Measurements from ENCODE around the gene NFAM1. TPM values are rescaled to one million over a fixed set of nuclear protein-coding genes. Genes with fewer than 3 reads are reported as not detected.
A peak's percentile ranks its signal among the peaks of the same experiment; 100 is the strongest.

The NFAM1 gene
- total RNA-seq, 1 donor from 2014 or later: 0.53 TPM

DNA sequence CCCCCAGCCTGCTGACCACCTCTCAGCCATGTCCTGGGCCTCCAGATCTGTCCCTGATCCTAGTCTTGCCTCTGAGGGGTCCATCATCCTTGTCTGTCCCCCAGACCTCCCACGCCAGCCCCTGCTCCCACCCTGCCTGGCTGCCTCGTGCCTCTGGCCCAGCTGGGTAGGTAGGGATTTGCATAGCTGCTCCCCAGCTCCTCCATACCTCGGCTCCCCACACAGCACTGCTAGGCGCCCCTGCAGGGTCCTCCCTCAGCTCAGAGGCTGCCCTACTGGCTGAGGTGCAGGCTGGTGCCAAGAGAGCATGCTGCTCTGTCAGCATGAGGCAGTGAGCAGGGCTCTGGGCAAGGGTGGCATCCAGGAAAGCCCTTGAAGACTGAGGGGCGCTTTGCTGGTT, 47.7 kb downstream of the NFAM1 start:
- Mint-ChIP-seq H3K36me3 (no peaks in the 10 kb centered on the region), H3K27me3 (no peaks in the 10 kb centered on the region), H3K4me1 (ENCODE audit: unreplicated experiment) (peaks cover 13% of the 10 kb centered on the region), H3K27ac (no peak overlapping the region), H3K4me3 (no peak overlapping the region), H3K9me3 (no peaks in the 10 kb centered on the region)
- TF ChIP-seq, protein P1, sequence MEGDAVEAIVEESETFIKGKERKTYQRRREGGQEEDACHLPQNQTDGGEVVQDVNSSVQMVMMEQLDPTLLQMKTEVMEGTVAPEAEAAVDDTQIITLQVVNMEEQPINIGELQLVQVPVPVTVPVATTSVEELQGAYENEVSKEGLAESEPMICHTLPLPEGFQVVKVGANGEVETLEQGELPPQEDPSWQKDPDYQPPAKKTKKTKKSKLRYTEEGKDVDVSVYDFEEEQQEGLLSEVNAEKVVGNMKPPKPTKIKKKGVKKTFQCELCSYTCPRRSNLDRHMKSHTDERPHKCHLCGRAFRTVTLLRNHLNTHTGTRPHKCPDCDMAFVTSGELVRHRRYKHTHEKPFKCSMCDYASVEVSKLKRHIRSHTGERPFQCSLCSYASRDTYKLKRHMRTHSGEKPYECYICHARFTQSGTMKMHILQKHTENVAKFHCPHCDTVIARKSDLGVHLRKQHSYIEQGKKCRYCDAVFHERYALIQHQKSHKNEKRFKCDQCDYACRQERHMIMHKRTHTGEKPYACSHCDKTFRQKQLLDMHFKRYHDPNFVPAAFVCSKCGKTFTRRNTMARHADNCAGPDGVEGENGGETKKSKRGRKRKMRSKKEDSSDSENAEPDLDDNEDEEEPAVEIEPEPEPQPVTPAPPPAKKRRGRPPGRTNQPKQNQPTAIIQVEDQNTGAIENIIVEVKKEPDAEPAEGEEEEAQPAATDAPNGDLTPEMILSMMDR (conservative IDR thresholded peaks at IDR 0.05): no peak
- DNase-seq (ENCODE audit: extremely low spot score, unreplicated experiment): no peak

DNA sequence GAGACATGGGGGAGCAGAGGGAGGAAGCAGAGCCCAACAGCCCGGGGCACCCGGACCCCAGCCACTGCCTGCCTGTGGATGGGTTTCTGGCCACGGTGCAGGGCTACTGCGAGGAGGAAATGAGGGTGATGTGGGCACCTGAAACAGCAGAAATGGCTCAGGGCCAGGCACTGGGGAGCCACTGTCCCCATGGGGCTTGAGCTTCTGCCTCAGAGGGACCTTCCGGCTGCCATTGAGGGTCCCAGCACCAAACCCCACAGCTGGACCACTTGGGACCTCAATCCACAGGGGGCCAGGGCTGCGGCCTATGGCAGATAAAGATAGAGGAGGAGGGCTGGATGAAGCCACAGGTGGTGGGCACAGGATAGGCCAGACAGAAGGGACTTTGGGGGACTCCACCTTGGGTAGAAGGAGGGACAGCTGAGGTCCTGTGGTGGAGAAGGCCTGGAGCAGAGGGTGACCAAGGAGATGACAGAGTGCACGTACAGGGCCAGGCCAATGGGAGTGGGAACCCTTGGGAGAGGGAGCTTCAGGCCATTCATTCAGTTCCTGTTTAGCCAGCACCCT, 48.3 kb downstream of the NFAM1 start:
- Mint-ChIP-seq H3K4me1 (ENCODE audit: unreplicated experiment) (peaks cover 13% of the 10 kb centered on the region), H3K27ac (no peak overlapping the region), H3K36me3 (no peaks in the 10 kb centered on the region), H3K4me3 (no peak overlapping the region), H3K27me3 (no peaks in the 10 kb centered on the region), H3K9me3 (no peaks in the 10 kb centered on the region)
- TF ChIP-seq, protein P1 (conservative IDR thresholded peaks at IDR 0.05): no peak
- no peak for DNase-seq (ENCODE audit: extremely low spot score, unreplicated experiment)

DNA sequence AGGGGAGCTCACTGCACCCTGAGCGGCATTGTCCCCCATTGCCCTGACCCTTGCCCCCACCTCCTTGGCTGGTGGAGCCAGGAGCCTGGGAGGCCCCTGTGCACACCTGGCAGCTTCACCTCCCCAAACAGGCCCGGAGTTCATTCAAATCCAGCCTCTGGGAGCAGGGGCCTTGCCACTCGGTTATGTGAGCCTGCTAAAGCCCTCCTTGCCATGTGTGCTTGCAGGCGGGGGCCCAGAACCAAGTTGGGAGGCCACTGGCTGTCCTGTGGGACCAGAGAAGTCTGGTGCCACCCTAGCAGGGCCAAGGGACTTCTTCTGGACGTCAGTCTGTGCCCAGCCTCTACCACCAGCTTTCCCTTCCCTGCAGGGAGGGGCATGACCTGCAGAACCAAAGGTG, 48.9 kb downstream of the NFAM1 start:
- Mint-ChIP-seq H3K4me1 (ENCODE audit: unreplicated experiment) (peaks cover 13% of the 10 kb centered on the region), H3K9me3 (no peaks in the 10 kb centered on the region), H3K27ac (no peak overlapping the region), H3K27me3 (no peaks in the 10 kb centered on the region), H3K36me3 (no peaks in the 10 kb centered on the region), H3K4me3 (no peak overlapping the region)
- TF ChIP-seq, protein P1 (conservative IDR thresholded peaks at IDR 0.05): no peak
- DNase-seq (ENCODE audit: extremely low spot score, unreplicated experiment): no peak

DNA sequence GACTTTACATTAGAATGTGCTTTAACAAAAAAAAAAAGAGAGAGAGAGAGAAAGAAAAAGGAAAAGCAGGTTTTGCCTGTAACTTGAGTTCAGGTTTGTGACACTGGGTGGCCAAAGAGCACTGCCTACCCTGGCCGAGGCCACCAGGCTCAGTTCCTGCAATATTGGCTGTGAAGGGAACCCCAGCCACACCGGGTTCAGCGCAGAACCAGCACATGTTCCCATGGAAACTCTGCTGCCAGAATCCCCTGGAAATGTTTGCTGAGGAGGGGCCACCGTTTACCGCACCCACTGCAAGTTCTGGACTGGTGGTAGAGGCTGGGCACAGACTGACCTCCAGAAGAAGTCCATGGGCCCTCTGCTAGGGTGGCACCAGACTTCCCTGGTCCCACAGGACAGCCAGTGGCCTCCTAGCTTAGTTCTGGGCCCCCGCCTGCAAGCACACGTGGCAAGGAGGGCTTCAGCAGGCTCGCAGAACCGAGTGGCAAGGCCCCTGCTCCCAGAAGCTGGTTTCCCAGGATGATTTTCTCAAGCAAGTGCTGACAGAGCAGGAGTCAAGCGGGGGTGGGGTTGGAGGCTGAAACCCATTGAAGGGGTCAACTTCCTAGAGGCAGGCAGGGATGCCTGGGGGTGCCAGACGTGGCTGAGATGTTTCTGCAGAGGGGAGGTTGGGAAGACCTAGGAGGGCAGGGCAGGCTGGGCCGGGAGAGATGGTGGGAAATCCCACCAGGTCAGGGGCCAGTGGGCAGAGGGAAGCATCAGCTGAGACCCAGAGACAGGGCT, 51.2 kb downstream of the NFAM1 start:
- peak overlapping the region; percentile 2 for H3K27ac Mint-ChIP-seq
- H3K27me3 Mint-ChIP-seq: no peaks in the 10 kb centered on the region
- H3K4me1 Mint-ChIP-seq (ENCODE audit: unreplicated experiment): peaks cover 27% of the 10 kb centered on the region
- no peak for DNase-seq (ENCODE audit: extremely low spot score, unreplicated experiment)
- H3K4me3 Mint-ChIP-seq: peak overlapping the region; percentile 20
- H3K36me3 Mint-ChIP-seq: no peaks in the 10 kb centered on the region
- H3K9me3 Mint-ChIP-seq: no peaks in the 10 kb centered on the region
- TF ChIP-seq, protein P1 (conservative IDR thresholded peaks at IDR 0.05): peak; percentile 29

DNA sequence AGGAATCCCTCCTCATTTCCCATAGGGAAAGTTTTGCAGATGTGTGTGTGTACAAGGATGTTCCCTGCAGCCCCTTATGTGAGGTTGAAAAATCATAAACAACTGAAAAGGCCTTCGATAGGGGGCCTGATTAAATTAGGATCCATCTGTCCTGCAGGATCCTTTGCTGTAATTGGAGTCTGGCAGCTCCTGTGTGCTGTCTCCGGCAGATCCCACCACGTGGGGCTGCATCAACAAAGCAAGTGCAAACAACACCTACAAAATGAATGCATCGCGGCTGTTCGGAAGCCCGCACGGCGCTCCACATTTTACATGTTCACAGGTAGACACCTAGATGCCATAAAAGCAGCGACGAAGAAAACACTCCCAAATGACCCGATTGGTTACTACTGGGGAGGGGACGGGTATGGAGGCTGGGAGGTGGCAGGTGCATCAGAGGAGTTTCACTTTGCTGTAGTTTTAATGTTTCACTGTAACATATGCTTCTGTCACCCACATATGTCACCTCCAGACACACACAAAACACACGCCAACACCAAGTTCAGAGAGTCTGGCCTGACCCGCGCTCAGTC, 52.2 kb downstream of the NFAM1 start:
- H3K36me3 Mint-ChIP-seq: no peaks in the 10 kb centered on the region
- H3K4me3 Mint-ChIP-seq: no peak overlapping the region
- H3K9me3 Mint-ChIP-seq: no peaks in the 10 kb centered on the region
- no peak for DNase-seq (ENCODE audit: extremely low spot score, unreplicated experiment)
- peaks cover 27% of the 10 kb centered on the region for H3K4me1 Mint-ChIP-seq (ENCODE audit: unreplicated experiment)
- H3K27ac Mint-ChIP-seq: peak overlapping the region; percentile 2
- no peaks in the 10 kb centered on the region for H3K27me3 Mint-ChIP-seq
- TF ChIP-seq, protein P1 (conservative IDR thresholded peaks at IDR 0.05): no peak

Data from type B pancreatic cell (in vitro differentiated cells).